ENCODE results near the gene TCFL5. TPM values are rescaled to one million over a fixed set of nuclear protein-coding genes. Genes with fewer than 3 reads are reported as not detected.

The TCFL5 gene
- total RNA-seq, 4 donors from 2014 or later: 12.3 to 29.7 (median 18.8) TPM

DNA sequence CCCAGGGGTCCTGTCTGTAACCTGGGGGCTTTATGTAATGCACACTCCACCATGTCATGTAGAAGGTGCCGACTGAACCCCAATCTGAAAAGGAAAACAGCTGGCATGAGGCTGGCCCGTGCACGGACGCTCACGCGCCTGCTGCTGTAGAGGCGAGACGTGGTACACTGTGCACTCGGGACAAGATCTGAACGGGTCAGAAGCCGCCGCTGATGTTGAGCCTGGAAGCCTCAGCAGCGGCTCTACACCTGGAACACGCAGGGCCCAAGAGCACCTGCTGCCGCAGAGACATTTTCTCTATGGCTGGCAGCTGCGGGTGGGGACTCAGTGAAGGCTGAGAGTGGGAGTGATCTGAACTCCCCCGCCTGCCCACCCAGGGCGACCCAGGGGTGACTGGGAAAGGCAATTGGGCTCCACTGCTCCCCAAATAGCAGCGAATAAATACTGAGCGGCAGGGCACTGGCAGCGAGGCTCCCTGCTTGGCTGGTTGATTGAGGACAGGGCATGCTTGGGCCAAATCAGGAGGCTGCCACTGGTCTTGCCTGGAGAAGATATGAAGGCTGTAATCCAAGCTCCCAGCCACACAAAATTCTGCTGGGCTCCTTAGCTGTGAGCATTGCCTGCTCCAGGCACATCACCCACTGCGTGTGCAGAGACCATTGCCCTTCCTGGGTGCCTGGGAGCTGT lies 59.5 kb downstream of the TCFL5 start:
- 88% methylated on average over 20 of the region's 22 CpGs for WGBS
- no peak for TF ChIP-seq POLR2A (IDR thresholded peaks at IDR 0.05; ENCODE audit: low read depth)
- no peak for TF ChIP-seq EP300 (IDR thresholded peaks at IDR 0.05)
- TF ChIP-seq, protein P1, sequence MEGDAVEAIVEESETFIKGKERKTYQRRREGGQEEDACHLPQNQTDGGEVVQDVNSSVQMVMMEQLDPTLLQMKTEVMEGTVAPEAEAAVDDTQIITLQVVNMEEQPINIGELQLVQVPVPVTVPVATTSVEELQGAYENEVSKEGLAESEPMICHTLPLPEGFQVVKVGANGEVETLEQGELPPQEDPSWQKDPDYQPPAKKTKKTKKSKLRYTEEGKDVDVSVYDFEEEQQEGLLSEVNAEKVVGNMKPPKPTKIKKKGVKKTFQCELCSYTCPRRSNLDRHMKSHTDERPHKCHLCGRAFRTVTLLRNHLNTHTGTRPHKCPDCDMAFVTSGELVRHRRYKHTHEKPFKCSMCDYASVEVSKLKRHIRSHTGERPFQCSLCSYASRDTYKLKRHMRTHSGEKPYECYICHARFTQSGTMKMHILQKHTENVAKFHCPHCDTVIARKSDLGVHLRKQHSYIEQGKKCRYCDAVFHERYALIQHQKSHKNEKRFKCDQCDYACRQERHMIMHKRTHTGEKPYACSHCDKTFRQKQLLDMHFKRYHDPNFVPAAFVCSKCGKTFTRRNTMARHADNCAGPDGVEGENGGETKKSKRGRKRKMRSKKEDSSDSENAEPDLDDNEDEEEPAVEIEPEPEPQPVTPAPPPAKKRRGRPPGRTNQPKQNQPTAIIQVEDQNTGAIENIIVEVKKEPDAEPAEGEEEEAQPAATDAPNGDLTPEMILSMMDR (IDR thresholded peaks at IDR 0.05): no peak
- TF ChIP-seq POLR2AphosphoS5 (IDR thresholded peaks at IDR 0.05): no peak
- H3K27ac ChIP-seq (replicated peaks in 1 of 4): no peak overlapping the region
- no peak for DNase-seq (ENCODE audit: extremely low spot score)
- intact Hi-C loops (cut with DNase I): no loop called here
- H3K4me1 ChIP-seq: peaks cover 35 to 52% (median 35%) of the 10 kb centered on the region in 4 donors
- peaks cover 19 to 47% (median 37%) of the 10 kb centered on the region in 4 donors for H3K36me3 ChIP-seq
- no peaks in the 10 kb centered on the region for H3K9me3 ChIP-seq
- H3K27me3 ChIP-seq: no peaks in the 10 kb centered on the region
- no peak overlapping the region for H3K4me3 ChIP-seq

DNA sequence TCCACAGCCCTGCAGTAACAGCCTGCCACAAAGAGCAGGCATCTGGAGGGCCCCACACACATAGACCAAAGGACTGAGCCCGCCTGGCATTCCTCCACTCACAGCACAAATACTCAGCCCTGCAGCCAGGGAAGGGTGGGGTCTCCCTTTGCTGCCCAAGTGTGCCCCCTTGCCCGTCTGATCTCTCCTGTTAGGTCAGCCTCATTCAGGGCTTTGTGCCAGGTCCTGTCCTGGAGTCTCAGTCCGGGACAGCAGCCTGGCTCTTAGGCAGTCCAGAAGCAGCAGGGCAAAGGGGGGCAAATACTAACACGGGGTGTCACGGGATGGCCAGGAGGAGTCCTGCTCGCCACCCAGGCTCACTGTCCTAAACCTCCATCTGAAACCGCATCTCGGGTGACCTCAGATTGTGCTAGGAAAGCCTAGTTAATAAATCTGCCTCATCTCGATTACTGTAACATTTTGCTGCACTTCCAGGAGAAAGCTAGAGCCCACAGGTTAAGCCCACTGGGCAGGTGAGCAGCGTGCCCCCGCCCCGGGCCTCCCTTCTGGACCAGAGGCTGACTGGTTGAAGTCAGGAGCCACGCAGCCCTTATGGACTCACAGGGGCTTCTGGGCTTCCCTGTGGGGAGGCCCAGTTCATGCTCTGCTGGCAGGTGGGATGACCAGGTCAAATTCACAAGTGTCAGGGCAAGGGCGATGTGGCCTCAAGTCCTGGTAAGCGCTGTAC lies 60.2 kb downstream of the TCFL5 start:
- intact Hi-C loops (cut with DNase I): no loop called here
- TF ChIP-seq POLR2AphosphoS5 (IDR thresholded peaks at IDR 0.05) (no peak), EP300 (IDR thresholded peaks at IDR 0.05) (no peak), POLR2A (IDR thresholded peaks at IDR 0.05; ENCODE audit: low read depth) (no peak)
- TF ChIP-seq, protein P1 (IDR thresholded peaks at IDR 0.05): no peak

DNA sequence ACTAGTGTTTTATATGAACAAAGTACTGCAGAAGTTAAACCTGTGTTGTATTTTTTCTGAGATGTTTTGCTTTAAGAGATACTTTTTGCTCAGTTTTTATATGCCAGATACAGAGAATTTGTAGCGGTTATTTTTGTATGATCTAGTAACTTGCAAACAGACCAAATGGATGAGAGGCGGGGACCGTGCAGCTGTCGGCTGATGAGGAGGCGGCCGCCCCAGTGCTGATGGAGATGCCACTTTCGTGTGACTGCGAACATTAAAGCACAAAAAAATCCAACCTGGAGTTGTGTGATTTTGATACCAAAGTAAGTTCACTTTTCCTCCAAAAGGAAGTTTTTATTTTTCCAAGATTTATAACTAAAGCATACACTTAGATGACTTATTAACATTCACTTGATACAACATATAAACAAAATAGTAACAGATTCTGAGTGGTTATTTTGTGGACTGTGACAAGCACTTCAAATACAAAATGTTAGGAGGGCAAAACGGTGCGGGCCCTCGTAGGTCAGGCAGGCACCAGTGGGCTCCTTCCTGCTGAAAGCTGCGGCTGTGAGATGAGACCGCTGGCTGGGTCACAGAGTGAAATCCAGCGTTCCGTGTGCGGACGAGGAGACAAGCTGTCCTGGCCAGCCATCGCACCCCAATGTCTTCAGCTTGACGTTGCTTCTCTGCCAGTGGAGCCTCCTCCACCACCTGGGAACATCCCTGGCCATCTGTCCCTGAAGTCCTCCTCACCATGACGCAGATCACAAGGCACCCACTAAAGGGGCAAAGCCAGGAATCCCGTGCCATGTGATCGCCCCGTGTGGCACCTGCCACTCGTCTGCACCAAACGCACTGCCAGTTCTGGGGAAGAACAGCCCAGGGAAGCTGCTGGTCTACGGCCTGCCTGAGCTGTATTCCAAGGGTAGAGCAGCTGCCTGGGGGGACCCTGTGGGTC lies 61.0 kb downstream of the TCFL5 start:
- Histone ChIP-seq H3K27me3 (no peaks in the 10 kb centered on the region), H3K36me3 (peaks cover 19 to 42% (median 34%) of the 10 kb centered on the region in 4 donors), H3K27ac (replicated peaks in 1 of 4) (no peak overlapping the region), H3K9me3 (no peaks in the 10 kb centered on the region), H3K4me1 (peaks cover 23 to 39% (median 30%) of the 10 kb centered on the region in 4 donors), H3K4me3 (no peak overlapping the region)
- WGBS: 82% methylated on average over 21 of the region's 26 CpGs
- no peak for TF ChIP-seq POLR2A (IDR thresholded peaks at IDR 0.05; ENCODE audit: low read depth)
- TF ChIP-seq, protein P1 (IDR thresholded peaks at IDR 0.05): no peak
- intact Hi-C loops (cut with DNase I): no loop called here
- DNase-seq (ENCODE audit: extremely low spot score): no peak

More for the DNA sequence above, 60.2 kb downstream of the TCFL5 start:
- no peak for DNase-seq (ENCODE audit: extremely low spot score)
- no peak overlapping the region for H3K4me3 ChIP-seq
- H3K4me1 ChIP-seq: peaks cover 32 to 48% (median 34%) of the 10 kb centered on the region in 4 donors
- peaks cover 19 to 42% (median 34%) of the 10 kb centered on the region in 4 donors for H3K36me3 ChIP-seq
- no peaks in the 10 kb centered on the region for H3K9me3 ChIP-seq
- no peaks in the 10 kb centered on the region for H3K27me3 ChIP-seq
- no peak overlapping the region for H3K27ac ChIP-seq (replicated peaks in 1 of 4)
- WGBS: 83% methylated on average over 8 of the region's 15 CpGs

DNA sequence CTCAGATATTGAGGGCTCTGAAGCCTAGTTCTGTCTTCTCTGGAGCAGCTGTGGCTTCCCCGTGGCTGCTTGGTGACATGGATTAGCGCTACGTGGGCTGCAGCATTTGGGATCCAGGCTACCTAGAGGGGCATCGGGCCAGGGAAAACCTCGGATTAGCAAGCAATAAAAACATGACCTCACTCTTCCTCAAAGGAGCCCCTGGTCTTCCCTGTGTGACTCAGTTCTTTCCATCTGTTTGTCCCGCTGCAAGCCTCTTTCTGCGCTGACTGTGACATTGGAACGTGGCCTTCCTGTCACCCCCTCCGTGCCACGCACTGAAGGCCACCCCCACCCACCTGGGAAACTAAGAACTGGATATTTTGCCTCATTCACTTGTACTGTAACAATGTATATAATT lies 61.7 kb downstream of the TCFL5 start:
- no peak for DNase-seq (ENCODE audit: extremely low spot score)

More for the DNA sequence above, 61.7 kb downstream of the TCFL5 start:
- Histone ChIP-seq H3K36me3 (peaks cover 19 to 42% (median 34%) of the 10 kb centered on the region in 4 donors), H3K4me3 (no peak overlapping the region), H3K9me3 (no peaks in the 10 kb centered on the region), H3K27ac (replicated peaks in 1 of 4) (no peak overlapping the region), H3K4me1 (peaks cover 25 to 37% (median 35%) of the 10 kb centered on the region in 4 donors), H3K27me3 (no peaks in the 10 kb centered on the region)
- 83% methylated on average over 10 of the region's 10 CpGs for WGBS
- TF ChIP-seq POLR2A (IDR thresholded peaks at IDR 0.05; ENCODE audit: low read depth) (no peak), EP300 (IDR thresholded peaks at IDR 0.05) (no peak), POLR2AphosphoS5 (IDR thresholded peaks at IDR 0.05) (no peak)
- TF ChIP-seq, protein P1 (IDR thresholded peaks at IDR 0.05): no peak
- intact Hi-C loops (cut with DNase I): no loop called here
